Endothelial cell of umbilical vein (primary cell): ENCODE data around the gene CTDP1. TPM values are rescaled to one million over a fixed set of nuclear protein-coding genes. Genes with fewer than 3 reads are reported as not detected.

Experiments used
- BruUV-seq: library from RNA; stranded (reverse); fragments of 400-500 nt; replicated peaks from 2 replicates; lab custom pipeline; 2021; lab: Mats Ljungman, UMichigan
- CTCF ChIA-PET: fragments of 300-600, 350-600 bp; sonication (Branson Sonifier 250); formaldehyde crosslinking; loops from one replicate; lab custom pipeline; 2021; ENCODE audit warnings: antibody characterized with exemption, inconsistent platforms; lab: Charles Lee
- POLR2A ChIA-PET: fragments of 300-600, 350-600 bp; sonication (Branson Sonifier 250); formaldehyde crosslinking; loops from one replicate; lab custom pipeline; 2021; ENCODE audit warnings: antibody characterized with exemption, inconsistent platforms; lab: Charles Lee
- DNase-seq: peaks from one replicate; pipeline ENCODE4 v3.0.0-alpha.2; 2011; ENCODE audit warnings: low read depth, low spot score
- FAIRE-seq: peaks from 2 replicates; lab custom pipeline; 2011; peaks lifted over from hg19 to GRCh38; lab: Jason Lieb, UNC
- H2AFZ ChIP-seq: 2 replicates; pipeline ENCODE4 v1.6.0; 2012; ENCODE audit warnings: low read depth, low read length, control low read depth, inconsistent platforms
- H3K27ac ChIP-seq: 2 replicates; pipeline ENCODE4 v1.5.1; 2011; ENCODE audit warnings: low read depth, mild to moderate bottlenecking, control low read depth, low read length, moderate library complexity; ENCODE audit not compliant: insufficient read depth
- H3K27me3 ChIP-seq, 2 experiments: 2 replicates each; pipeline versions ENCODE4 v1.6.0 to v1.6.1; 2011; ENCODE audit warnings: low read length in 2 of 2, mixed read lengths in 1 of 2; ENCODE audit not compliant: control insufficient read depth in 2 of 2, insufficient read depth in 2 of 2
- H3K36me3 ChIP-seq, 2 experiments: 2 replicates in 1 of 2; 3 replicates in 1 of 2; pipeline ENCODE4 v1.5.1; 2011; ENCODE audit warnings: low read length in 2 of 2, mild to moderate bottlenecking in 1 of 2, moderate library complexity in 1 of 2; ENCODE audit not compliant: control insufficient read depth in 2 of 2, insufficient read depth in 2 of 2; ENCODE audit errors: extremely low read depth in 1 of 2
- H3K4me1 ChIP-seq: 3 replicates; pipeline ENCODE4 v1.5.1; 2011; ENCODE audit warnings: mild to moderate bottlenecking, low read length; ENCODE audit not compliant: control insufficient read depth, insufficient read depth; ENCODE audit errors: extremely low read depth
- H3K4me2 ChIP-seq: 2 replicates; pipeline ENCODE4 v1.6.1; 2011; ENCODE audit warnings: low read length, control low read depth, mixed read lengths; ENCODE audit not compliant: insufficient read depth
- H3K4me3 ChIP-seq, 3 experiments: fragments of 200-600 bp in 1 of 3; sonication (generic), shearing (Covaris generic) in 1 of 3; replicated peaks in 1 of 3; 2 replicates each; pipeline ENCODE4 v1.5.1; 2011 to 2016; ENCODE audit warnings: control low read depth in 3 of 3, low read length in 3 of 3, mild to moderate bottlenecking in 2 of 3, inconsistent platforms in 1 of 3, low read depth in 1 of 3, moderate library complexity in 1 of 3; ENCODE audit not compliant: insufficient read depth in 1 of 3
- H3K79me2 ChIP-seq: 2 replicates; pipeline ENCODE4 v1.6.0; 2012; ENCODE audit warnings: low read length, inconsistent platforms; ENCODE audit not compliant: control insufficient read depth, insufficient read depth
- H3K9ac ChIP-seq: replicated peaks from 2 replicates; pipeline ENCODE3; 2011; ENCODE audit warnings: low read length, control low read depth; ENCODE audit not compliant: insufficient read depth; ENCODE audit errors: extremely low read depth
- H3K9me1 ChIP-seq: replicated peaks from 3 replicates; pipeline ENCODE4 v1.6.0; 2011; ENCODE audit warnings: mild to moderate bottlenecking, low read length; ENCODE audit not compliant: control insufficient read depth, insufficient read depth; ENCODE audit errors: extremely low read depth
- H3K9me3 ChIP-seq: replicated peaks from 2 replicates; pipeline ENCODE4 v1.5.1; 2012; ENCODE audit warnings: low read length, inconsistent platforms; ENCODE audit not compliant: control insufficient read depth, insufficient read depth
- H4K20me1 ChIP-seq: replicated peaks from 2 replicates; pipeline ENCODE3; 2011; ENCODE audit warnings: mild to moderate bottlenecking, low read length; ENCODE audit not compliant: control insufficient read depth, insufficient read depth; ENCODE audit errors: extremely low read depth
- EZH2 ChIP-seq: IDR thresholded peaks from 2 replicates; pipeline ENCODE4 v1.6.1; 2012; ENCODE audit warnings: borderline replicate concordance, low read depth, mild to moderate bottlenecking, moderate library complexity, low read length, inconsistent platforms; ENCODE audit not compliant: severe bottlenecking
- FOS ChIP-seq: IDR thresholded peaks from 2 replicates; pipeline ENCODE4 v1.6.1; 2011; ENCODE audit warnings: mild to moderate bottlenecking, low read length, moderate library complexity, borderline replicate concordance; ENCODE audit not compliant: insufficient read depth
- GATA2 ChIP-seq: IDR thresholded peaks from 2 replicates; pipeline ENCODE4 v1.7.0; 2011; ENCODE audit warnings: low read depth, mild to moderate bottlenecking, moderate library complexity, mixed read lengths, low read length; ENCODE audit not compliant: insufficient read length, insufficient read depth
- JUN ChIP-seq: IDR thresholded peaks from 2 replicates; pipeline ENCODE4 v1.6.1; 2011; ENCODE audit warnings: borderline replicate concordance, low read depth; ENCODE audit not compliant: insufficient read length, insufficient read depth
- MYC ChIP-seq: IDR thresholded peaks from one replicate; pipeline ENCODE4 v1.6.1; 2011; ENCODE audit warnings: mild to moderate bottlenecking, low read depth, low read length
- POLR2A ChIP-seq: IDR thresholded peaks from 2 replicates; pipeline ENCODE4 v1.6.1; 2012; ENCODE audit warnings: low read depth, mild to moderate bottlenecking, control low read depth, low read length
- POLR2AphosphoS5 ChIP-seq: IDR thresholded peaks from 2 replicates; pipeline ENCODE4 v1.6.1; 2012; ENCODE audit warnings: low read depth, mild to moderate bottlenecking, control low read depth, low read length, moderate library complexity; ENCODE audit not compliant: insufficient read depth
- dilution Hi-C: fragments of 300-500 bp; cut with MboI; formaldehyde crosslinking; loops from one replicate; pipeline ENCODE4 v1.15.0; 2019; ENCODE audit warnings: low sequenced_read_pairs; ENCODE audit not compliant: extremely low pct_ligation_motif_present
- intact Hi-C: fragments of 100-400 bp; cut with micrococcal nuclease; formaldehyde crosslinking; loops from one replicate; pipeline ENCODE4 v1.10.0; 2022
- polyA plus RNA-seq, 4 experiments: library from polyadenylated mRNA; depleted of rRNA in 3 of 4; stranded (reverse) in 3 of 4; unstranded in 1 of 4; fragments of >200 nt; gene quantifications; 2 replicates each; pipeline versions ENCODE4 v1.2.1 to v1.2.3, GENCODE V29; 2011 to 2012; ENCODE audit warnings: missing spikeins in 1 of 4
- total RNA-seq: library from RNA; stranded (reverse); gene quantifications from 2 replicates; pipeline ENCODE4 v1.2.3, GENCODE V29; 2021
- TF ChIP-seq, protein P1 (sequence below), 2 donors: IDR thresholded peaks; 1 replicate in 1 of 2; 2 replicates in 1 of 2; pipeline ENCODE4 v1.5.1; 2011; ENCODE audit warnings: low read length in 2 of 2, mild to moderate bottlenecking in 2 of 2, moderate library complexity in 2 of 2, control low read depth in 1 of 2, inconsistent platforms in 1 of 2, low read depth in 1 of 2; ENCODE audit not compliant: insufficient read depth in 1 of 2; ENCODE audit errors: extremely low read depth in 1 of 2
- TF ChIP-seq, protein P2 (sequence below): IDR thresholded peaks from 2 replicates; pipeline ENCODE4 v1.6.1; 2011; ENCODE audit not compliant: insufficient read depth, insufficient read length

CTDP1 gene
- total and polyA plus RNA-seq, 2 donors (not counting 3 experiments of a cell fraction or from before 2014, with no cell fraction given), result 15.3 to 27.6 TPM

DNA sequence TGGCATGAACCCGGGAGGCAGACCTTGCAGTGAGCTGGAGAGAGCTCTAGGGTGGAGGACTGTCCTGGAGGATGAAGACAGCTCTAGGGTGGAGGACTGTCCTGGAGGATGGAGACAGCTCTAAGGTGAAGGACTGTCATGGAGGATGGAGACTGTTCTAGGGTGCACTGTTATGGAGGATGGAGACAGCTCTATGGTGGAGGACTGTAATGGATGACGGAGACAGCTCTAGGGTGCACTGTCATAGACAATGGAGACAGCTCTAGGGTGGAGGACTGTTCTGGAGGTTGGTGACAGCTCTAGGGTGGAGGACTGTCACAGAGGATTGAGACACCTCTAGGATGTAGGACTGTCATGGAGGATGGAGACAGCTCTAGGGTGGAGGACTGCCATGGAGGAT is 97.1 kb downstream of the CTDP1 start:
- no peaks in the 10 kb centered on the region for H3K4me1 ChIP-seq
- no peak overlapping the region for H3K27ac ChIP-seq
- TF ChIP-seq MYC (no peak), POLR2A (no peak), GATA2 (no peak), JUN (no peak), EZH2 (no peak), FOS (no peak), POLR2AphosphoS5 (no peak)
- TF ChIP-seq, protein P1, sequence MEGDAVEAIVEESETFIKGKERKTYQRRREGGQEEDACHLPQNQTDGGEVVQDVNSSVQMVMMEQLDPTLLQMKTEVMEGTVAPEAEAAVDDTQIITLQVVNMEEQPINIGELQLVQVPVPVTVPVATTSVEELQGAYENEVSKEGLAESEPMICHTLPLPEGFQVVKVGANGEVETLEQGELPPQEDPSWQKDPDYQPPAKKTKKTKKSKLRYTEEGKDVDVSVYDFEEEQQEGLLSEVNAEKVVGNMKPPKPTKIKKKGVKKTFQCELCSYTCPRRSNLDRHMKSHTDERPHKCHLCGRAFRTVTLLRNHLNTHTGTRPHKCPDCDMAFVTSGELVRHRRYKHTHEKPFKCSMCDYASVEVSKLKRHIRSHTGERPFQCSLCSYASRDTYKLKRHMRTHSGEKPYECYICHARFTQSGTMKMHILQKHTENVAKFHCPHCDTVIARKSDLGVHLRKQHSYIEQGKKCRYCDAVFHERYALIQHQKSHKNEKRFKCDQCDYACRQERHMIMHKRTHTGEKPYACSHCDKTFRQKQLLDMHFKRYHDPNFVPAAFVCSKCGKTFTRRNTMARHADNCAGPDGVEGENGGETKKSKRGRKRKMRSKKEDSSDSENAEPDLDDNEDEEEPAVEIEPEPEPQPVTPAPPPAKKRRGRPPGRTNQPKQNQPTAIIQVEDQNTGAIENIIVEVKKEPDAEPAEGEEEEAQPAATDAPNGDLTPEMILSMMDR (IDR thresholded peaks at IDR 0.05; ENCODE audit: extremely low read depth in 1 of 2, insufficient read depth in 1 of 2, low read depth in 1 of 2, low read length in 2 of 2), result no peak
- TF ChIP-seq, protein P2, sequence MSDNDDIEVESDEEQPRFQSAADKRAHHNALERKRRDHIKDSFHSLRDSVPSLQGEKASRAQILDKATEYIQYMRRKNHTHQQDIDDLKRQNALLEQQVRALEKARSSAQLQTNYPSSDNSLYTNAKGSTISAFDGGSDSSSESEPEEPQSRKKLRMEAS, result no peak
- intact Hi-C loops, result no loop called here
- H4K20me1 ChIP-seq, result no peaks in the 10 kb centered on the region
- no peaks in the 10 kb centered on the region for H3K79me2 ChIP-seq
- no peak overlapping the region for H3K4me2 ChIP-seq
- no peaks in the 10 kb centered on the region for H3K9me3 ChIP-seq
- BruUV-seq, result no TSS peak
- H3K36me3 ChIP-seq, result no peaks in the 10 kb centered on the region
- FAIRE-seq (no peak), DNase-seq (no peak)
- CTCF ChIA-PET, result no interaction called here
- no peak overlapping the region for H3K4me3 ChIP-seq
- H3K9ac ChIP-seq, result no peak overlapping the region
- dilution Hi-C loops, result no loop called here
- no peaks in the 10 kb centered on the region for H3K9me1 ChIP-seq
- no peaks in the 10 kb centered on the region for H3K27me3 ChIP-seq
- no peak overlapping the region for H2AFZ ChIP-seq
- POLR2A ChIA-PET, result no interaction called here
